KMS-11 (cell line): ENCODE results near the gene ACVR2B.
A peak's percentile ranks its signal among the peaks of the same experiment; 100 is the strongest.

Source experiments
- H2AFZ ChIP-seq: fragments of 200-600 bp; sonication (generic); 2 replicates; pipeline ENCODE4 v1.6.1; 2016; ENCODE audit warnings: antibody characterized with exemption, mixed run types, low read depth
- H3K27ac ChIP-seq: fragments of 200-600 bp; sonication (generic); 2 replicates; pipeline ENCODE4 v1.6.1; 2016; ENCODE audit warnings: mild to moderate bottlenecking, mixed run types
- H3K27me3 ChIP-seq: fragments of 200-600 bp; sonication (generic); 2 replicates; pipeline ENCODE4 v1.6.1; 2017; ENCODE audit warnings: mild to moderate bottlenecking, low read depth, mixed run types, moderate library complexity; ENCODE audit not compliant: insufficient read depth
- H3K36me3 ChIP-seq: fragments of 200-600 bp; sonication (generic); 2 replicates; pipeline ENCODE4 v1.6.1; 2017; ENCODE audit warnings: mild to moderate bottlenecking, mixed run types; ENCODE audit not compliant: insufficient read depth
- H3K4me1 ChIP-seq: fragments of 200-600 bp; sonication (generic); 2 replicates; pipeline ENCODE4 v1.6.1; 2016; ENCODE audit warnings: mild to moderate bottlenecking, low read depth, mixed run types; ENCODE audit not compliant: poor library complexity, severe bottlenecking
- H3K4me2 ChIP-seq: fragments of 200-600 bp; sonication (generic); 2 replicates; pipeline ENCODE4 v1.7.0; 2016; ENCODE audit warnings: mild to moderate bottlenecking, mixed run types
- H3K4me3 ChIP-seq: fragments of 200-600 bp; sonication (generic); IDR thresholded peaks from 2 replicates; pipeline ENCODE4 v1.6.1; 2017; ENCODE audit warnings: low read depth, low read length, mixed read lengths; ENCODE audit not compliant: insufficient read depth
- H3K79me2 ChIP-seq: fragments of 200-600 bp; sonication (generic); 2 replicates; pipeline ENCODE4 v1.6.1; 2016; ENCODE audit warnings: low read depth, mixed run types; ENCODE audit not compliant: insufficient read depth
- H3K9ac ChIP-seq: fragments of 200-600 bp; sonication (generic); 2 replicates; pipeline ENCODE4 v1.6.1; 2016; ENCODE audit warnings: mild to moderate bottlenecking, mixed run types
- H4K20me1 ChIP-seq: fragments of 200-600 bp; sonication (generic); 2 replicates; pipeline ENCODE4 v1.6.1; 2016; ENCODE audit warnings: mild to moderate bottlenecking, mixed run types; ENCODE audit not compliant: insufficient read depth
- CTCF ChIP-seq: fragments of 200-600 bp; sonication (generic); conservative IDR thresholded peaks from 2 replicates; pipeline ENCODE4 v1.6.1; 2017; ENCODE audit warnings: low read depth, mild to moderate bottlenecking, antibody characterized with exemption, low read length, moderate library complexity, mixed read lengths

The ACVR2B gene

GRCh38 chr3:38521391-38521987, 67.8 kb downstream of the ACVR2B start:
- Histone ChIP-seq H3K4me3 (no peak overlapping the region), H3K9ac (no peak overlapping the region), H3K4me1 (no peaks in the 10 kb centered on the region), H2AFZ (no peak overlapping the region), H3K27ac (no peak overlapping the region), H3K79me2 (no peaks in the 10 kb centered on the region), H3K36me3 (no peaks in the 10 kb centered on the region), H3K4me2 (no peak overlapping the region), H4K20me1 (no peaks in the 10 kb centered on the region), H3K27me3 (no peaks in the 10 kb centered on the region)
- TF ChIP-seq CTCF: peak; percentile 83

GRCh38 chr3:38522002-38522401, 68.3 kb downstream of the ACVR2B start:
- no peak for TF ChIP-seq CTCF
- no peak overlapping the region for H3K27ac ChIP-seq
- no peaks in the 10 kb centered on the region for H3K79me2 ChIP-seq
- H4K20me1 ChIP-seq: no peaks in the 10 kb centered on the region
- H3K4me1 ChIP-seq: no peaks in the 10 kb centered on the region
- H3K4me2 ChIP-seq: no peak overlapping the region
- H3K4me3 ChIP-seq: no peak overlapping the region
- H2AFZ ChIP-seq: no peak overlapping the region
- no peaks in the 10 kb centered on the region for H3K27me3 ChIP-seq
- H3K9ac ChIP-seq: no peak overlapping the region
- no peaks in the 10 kb centered on the region for H3K36me3 ChIP-seq

- H3K4me2 ChIP-seq: no peak overlapping the region
- TF ChIP-seq CTCF: no peak
- H3K27me3 ChIP-seq: no peaks in the 10 kb centered on the region
These were observed 70.5 kb downstream of the ACVR2B start for GRCh38 chr3:38524141-38524739.

GRCh38 chr3:38526792-38527191, 73.1 kb downstream of the ACVR2B start:
- Histone ChIP-seq H3K9ac (no peak overlapping the region), H3K27ac (no peak overlapping the region), H3K36me3 (no peaks in the 10 kb centered on the region), H3K27me3 (no peaks in the 10 kb centered on the region), H4K20me1 (no peaks in the 10 kb centered on the region), H3K4me2 (no peak overlapping the region), H3K4me1 (no peaks in the 10 kb centered on the region), H3K4me3 (no peak overlapping the region), H2AFZ (no peak overlapping the region), H3K79me2 (no peaks in the 10 kb centered on the region)
- TF ChIP-seq CTCF: no peak

More at GRCh38 chr3:38524141-38524739, 70.5 kb downstream of the ACVR2B start:
- Histone ChIP-seq H2AFZ (no peak overlapping the region), H3K9ac (no peak overlapping the region), H3K36me3 (no peaks in the 10 kb centered on the region), H4K20me1 (no peaks in the 10 kb centered on the region), H3K79me2 (no peaks in the 10 kb centered on the region), H3K4me3 (no peak overlapping the region), H3K27ac (no peak overlapping the region), H3K4me1 (no peaks in the 10 kb centered on the region)
